Thyroid gland (tissue), 4 donors: Measurements from ENCODE around the gene EPC1.

Experiments
- POLR2A ChIP-seq, 2 donors: fragments of 450-650 bp; IDR thresholded peaks; one replicate each; pipeline ENCODE4 v1.6.1; 2017; ENCODE audit warnings: antibody characterized with exemption in 2 of 2, mild to moderate bottlenecking in 2 of 2, moderate library complexity in 1 of 2
- TF ChIP-seq, protein P1 (sequence below), 6 experiments: fragments of 200-600 bp in 3 of 6; fragments of 450-650 bp in 3 of 6; sonication (generic) in 3 of 6; IDR thresholded peaks; one replicate each; pipeline ENCODE4 v1.5.1; 2016 to 2019; ENCODE audit warnings: antibody characterized with exemption in 6 of 6, mild to moderate bottlenecking in 2 of 6, inconsistent platforms in 1 of 6, moderate library complexity in 1 of 6

DNA sequence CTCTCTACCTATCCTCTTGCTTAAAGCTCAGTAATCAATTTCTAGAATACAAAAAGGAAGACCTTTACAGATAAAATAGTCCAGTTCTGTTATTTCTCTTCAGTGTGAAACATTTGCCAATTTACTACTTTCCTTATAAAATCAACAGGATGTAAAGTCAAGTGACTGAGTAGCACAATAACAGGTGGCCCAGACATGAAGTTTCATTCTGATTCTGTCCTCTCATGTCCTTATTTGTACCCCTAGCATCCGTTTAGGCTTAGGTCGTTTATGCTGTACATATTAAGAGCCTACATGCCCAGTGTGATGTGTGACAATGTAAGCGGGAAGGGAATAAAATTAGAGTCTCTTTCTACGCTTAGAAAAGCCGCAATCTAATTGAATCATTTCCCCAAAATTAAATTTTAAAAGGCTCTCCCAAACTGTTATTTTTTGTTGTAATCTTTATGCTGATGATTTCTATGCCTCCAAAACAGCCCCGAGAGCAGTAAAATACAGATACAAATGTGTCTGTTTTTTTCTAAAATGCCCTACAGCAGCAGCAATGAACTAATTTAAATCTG is 29.1 kb downstream of the EPC1 start:
- TF ChIP-seq, protein P1, sequence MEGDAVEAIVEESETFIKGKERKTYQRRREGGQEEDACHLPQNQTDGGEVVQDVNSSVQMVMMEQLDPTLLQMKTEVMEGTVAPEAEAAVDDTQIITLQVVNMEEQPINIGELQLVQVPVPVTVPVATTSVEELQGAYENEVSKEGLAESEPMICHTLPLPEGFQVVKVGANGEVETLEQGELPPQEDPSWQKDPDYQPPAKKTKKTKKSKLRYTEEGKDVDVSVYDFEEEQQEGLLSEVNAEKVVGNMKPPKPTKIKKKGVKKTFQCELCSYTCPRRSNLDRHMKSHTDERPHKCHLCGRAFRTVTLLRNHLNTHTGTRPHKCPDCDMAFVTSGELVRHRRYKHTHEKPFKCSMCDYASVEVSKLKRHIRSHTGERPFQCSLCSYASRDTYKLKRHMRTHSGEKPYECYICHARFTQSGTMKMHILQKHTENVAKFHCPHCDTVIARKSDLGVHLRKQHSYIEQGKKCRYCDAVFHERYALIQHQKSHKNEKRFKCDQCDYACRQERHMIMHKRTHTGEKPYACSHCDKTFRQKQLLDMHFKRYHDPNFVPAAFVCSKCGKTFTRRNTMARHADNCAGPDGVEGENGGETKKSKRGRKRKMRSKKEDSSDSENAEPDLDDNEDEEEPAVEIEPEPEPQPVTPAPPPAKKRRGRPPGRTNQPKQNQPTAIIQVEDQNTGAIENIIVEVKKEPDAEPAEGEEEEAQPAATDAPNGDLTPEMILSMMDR (IDR thresholded peaks at IDR 0.05), result no peak
- no peak for TF ChIP-seq POLR2A (IDR thresholded peaks at IDR 0.05)
